ENCODE results near the gene TTC8.
A peak's percentile ranks its signal among the peaks of the same experiment; 100 is the strongest.

Gene TTC8

GRCh38 chr14:88866305-88866704, 41.9 kb downstream of the TTC8 start:
- no peak overlapping the region for H4K12ac ChIP-seq (ENCODE audit: low read depth, low read length)
- H2BK5ac ChIP-seq (ENCODE audit: low read depth, low read length, poor library complexity) = no peak overlapping the region
- no CpG with 5 or more reads among the region's 3 CpGs for WGBS (ENCODE audit: extremely low coverage, insufficient coverage, insufficient read length)
- H3K9ac ChIP-seq (ENCODE audit: low read length) = no peak overlapping the region
- no peak overlapping the region for H3K4ac ChIP-seq (ENCODE audit: low read depth, low read length)
- H2AK5ac ChIP-seq (ENCODE audit: low read length) = no peak overlapping the region
- H3K79me1 ChIP-seq (ENCODE audit: low read length) = no peaks in the 10 kb centered on the region
- H3K36me3 ChIP-seq (ENCODE audit: control insufficient read depth in 1 of 2, insufficient read depth in 2 of 2, low read length in 2 of 2) = no peaks in the 10 kb centered on the region
- H3K4me1 ChIP-seq (ENCODE audit: control insufficient read depth in 1 of 2, insufficient read depth in 2 of 2, low read length in 2 of 2) = no peaks in the 10 kb centered on the region
- peak; percentile 14 to 31 for DNase-seq
- no peak overlapping the region for H4K8ac ChIP-seq (ENCODE audit: low read depth, low read length)
- H3K23ac ChIP-seq (ENCODE audit: low read length) = no peak overlapping the region
- no peaks in the 10 kb centered on the region for H3K27me3 ChIP-seq (ENCODE audit: insufficient read depth, low read length)
- no peak overlapping the region for H2BK12ac ChIP-seq (ENCODE audit: low read length)
- no peak overlapping the region for H4K91ac ChIP-seq (ENCODE audit: low read depth, low read length)
- H3K9me3 ChIP-seq (ENCODE audit: insufficient read depth, low read depth, low read length) = no peaks in the 10 kb centered on the region
- no peak overlapping the region for H3K14ac ChIP-seq (ENCODE audit: low read length)
- H3K4me2 ChIP-seq (ENCODE audit: low read length) = no peak overlapping the region
- no peak overlapping the region for H2AFZ ChIP-seq (ENCODE audit: insufficient read depth, low read length, poor library complexity)
- H3K27ac ChIP-seq (ENCODE audit: low read depth, low read length) = no peak overlapping the region
- H3K79me2 ChIP-seq (ENCODE audit: control insufficient read depth, insufficient read depth, low read length, poor library complexity) = no peaks in the 10 kb centered on the region
- H3K18ac ChIP-seq (ENCODE audit: low read length) = no peak overlapping the region
- no peak overlapping the region for H3K4me3 ChIP-seq (ENCODE audit: low read depth, low read length)
- no peak overlapping the region for H2BK120ac ChIP-seq (ENCODE audit: insufficient read depth, low read length, poor library complexity)

GRCh38 chr14:88868558-88869159, 44.2 kb downstream of the TTC8 start:
- H3K23ac ChIP-seq (ENCODE audit: low read length) = no peak overlapping the region
- no peak overlapping the region for H4K8ac ChIP-seq (ENCODE audit: low read depth, low read length)
- no peak overlapping the region for H3K14ac ChIP-seq (ENCODE audit: low read length)
- no peak overlapping the region for H3K4me2 ChIP-seq (ENCODE audit: low read length)
- H2AFZ ChIP-seq (ENCODE audit: insufficient read depth, low read length, poor library complexity) = no peak overlapping the region
- H3K36me3 ChIP-seq (ENCODE audit: control insufficient read depth in 1 of 2, insufficient read depth in 2 of 2, low read length in 2 of 2) = no peaks in the 10 kb centered on the region
- H3K27me3 ChIP-seq (ENCODE audit: insufficient read depth, low read length) = no peaks in the 10 kb centered on the region
- no peak overlapping the region for H3K4ac ChIP-seq (ENCODE audit: low read depth, low read length)
- no peaks in the 10 kb centered on the region for H3K79me2 ChIP-seq (ENCODE audit: control insufficient read depth, insufficient read depth, low read length, poor library complexity)
- H2BK12ac ChIP-seq (ENCODE audit: low read length) = no peak overlapping the region
- no peak overlapping the region for H3K18ac ChIP-seq (ENCODE audit: low read length)
- no peak overlapping the region for H4K91ac ChIP-seq (ENCODE audit: low read depth, low read length)
- H4K12ac ChIP-seq (ENCODE audit: low read depth, low read length) = no peak overlapping the region
- H3K27ac ChIP-seq (ENCODE audit: low read depth, low read length) = no peak overlapping the region
- no peak overlapping the region for H2BK120ac ChIP-seq (ENCODE audit: insufficient read depth, low read length, poor library complexity)
- H3K4me1 ChIP-seq (ENCODE audit: control insufficient read depth in 1 of 2, insufficient read depth in 2 of 2, low read length in 2 of 2) = no peaks in the 10 kb centered on the region
- DNase-seq = peak in 1 of 2 donors; percentile 56
- H2BK5ac ChIP-seq (ENCODE audit: low read depth, low read length, poor library complexity) = no peak overlapping the region
- no peak overlapping the region for H3K4me3 ChIP-seq (ENCODE audit: low read depth, low read length)
- H3K79me1 ChIP-seq (ENCODE audit: low read length) = no peaks in the 10 kb centered on the region
- H3K9me3 ChIP-seq (ENCODE audit: insufficient read depth, low read depth, low read length) = no peaks in the 10 kb centered on the region
- H3K9ac ChIP-seq (ENCODE audit: low read length) = no peak overlapping the region
- H2AK5ac ChIP-seq (ENCODE audit: low read length) = no peak overlapping the region

- WGBS (ENCODE audit: extremely low coverage, insufficient coverage, insufficient read length) = no CpG with 5 or more reads among the region's 7 CpGs
Observed at GRCh38 chr14:88870777-88871176, 46.3 kb downstream of the TTC8 start.

GRCh38 chr14:88871429-88871828, 47.0 kb downstream of the TTC8 start:
- no peak overlapping the region for H4K91ac ChIP-seq (ENCODE audit: low read depth, low read length)
- no peak overlapping the region for H2BK5ac ChIP-seq (ENCODE audit: low read depth, low read length, poor library complexity)
- no peak overlapping the region for H4K8ac ChIP-seq (ENCODE audit: low read depth, low read length)
- H3K9ac ChIP-seq (ENCODE audit: low read length) = no peak overlapping the region
- no peaks in the 10 kb centered on the region for H3K79me2 ChIP-seq (ENCODE audit: control insufficient read depth, insufficient read depth, low read length, poor library complexity)
- H2AK5ac ChIP-seq (ENCODE audit: low read length) = no peak overlapping the region
- H3K36me3 ChIP-seq (ENCODE audit: control insufficient read depth in 1 of 2, insufficient read depth in 2 of 2, low read length in 2 of 2) = no peaks in the 10 kb centered on the region
- H3K27ac ChIP-seq (ENCODE audit: low read depth, low read length) = no peak overlapping the region
- no peak overlapping the region for H3K4me3 ChIP-seq (ENCODE audit: low read depth, low read length)
- no peak overlapping the region for H4K12ac ChIP-seq (ENCODE audit: low read depth, low read length)
- no peak overlapping the region for H3K23ac ChIP-seq (ENCODE audit: low read length)
- H2BK120ac ChIP-seq (ENCODE audit: insufficient read depth, low read length, poor library complexity) = no peak overlapping the region
- H3K4ac ChIP-seq (ENCODE audit: low read depth, low read length) = no peak overlapping the region
- H2AFZ ChIP-seq (ENCODE audit: insufficient read depth, low read length, poor library complexity) = no peak overlapping the region
- H2BK12ac ChIP-seq (ENCODE audit: low read length) = no peak overlapping the region
- no peaks in the 10 kb centered on the region for H3K27me3 ChIP-seq (ENCODE audit: insufficient read depth, low read length)
- no peaks in the 10 kb centered on the region for H3K79me1 ChIP-seq (ENCODE audit: low read length)
- H3K18ac ChIP-seq (ENCODE audit: low read length) = no peak overlapping the region
- no peaks in the 10 kb centered on the region for H3K9me3 ChIP-seq (ENCODE audit: insufficient read depth, low read depth, low read length)
- no peak for DNase-seq
- no peak overlapping the region for H3K4me2 ChIP-seq (ENCODE audit: low read length)
- no peak overlapping the region for H3K14ac ChIP-seq (ENCODE audit: low read length)
- no CpG with 5 or more reads among the region's 3 CpGs for WGBS (ENCODE audit: extremely low coverage, insufficient coverage, insufficient read length)
- no peaks in the 10 kb centered on the region for H3K4me1 ChIP-seq (ENCODE audit: control insufficient read depth in 1 of 2, insufficient read depth in 2 of 2, low read length in 2 of 2)

More at GRCh38 chr14:88870777-88871176, 46.3 kb downstream of the TTC8 start:
- H3K18ac ChIP-seq (ENCODE audit: low read length) = no peak overlapping the region
- no peak overlapping the region for H2AFZ ChIP-seq (ENCODE audit: insufficient read depth, low read length, poor library complexity)
- no peak overlapping the region for H2BK120ac ChIP-seq (ENCODE audit: insufficient read depth, low read length, poor library complexity)
- H3K79me2 ChIP-seq (ENCODE audit: control insufficient read depth, insufficient read depth, low read length, poor library complexity) = no peaks in the 10 kb centered on the region
- no peak overlapping the region for H4K8ac ChIP-seq (ENCODE audit: low read depth, low read length)
- H2AK5ac ChIP-seq (ENCODE audit: low read length) = no peak overlapping the region
- H3K4me2 ChIP-seq (ENCODE audit: low read length) = no peak overlapping the region
- no peaks in the 10 kb centered on the region for H3K36me3 ChIP-seq (ENCODE audit: control insufficient read depth in 1 of 2, insufficient read depth in 2 of 2, low read length in 2 of 2)
- H3K4me1 ChIP-seq (ENCODE audit: control insufficient read depth in 1 of 2, insufficient read depth in 2 of 2, low read length in 2 of 2) = no peaks in the 10 kb centered on the region
- no peak overlapping the region for H3K4ac ChIP-seq (ENCODE audit: low read depth, low read length)
- H3K4me3 ChIP-seq (ENCODE audit: low read depth, low read length) = no peak overlapping the region
- H3K27ac ChIP-seq (ENCODE audit: low read depth, low read length) = no peak overlapping the region
- H3K9ac ChIP-seq (ENCODE audit: low read length) = no peak overlapping the region
- no peak overlapping the region for H3K23ac ChIP-seq (ENCODE audit: low read length)
- no peak overlapping the region for H4K12ac ChIP-seq (ENCODE audit: low read depth, low read length)
- H4K91ac ChIP-seq (ENCODE audit: low read depth, low read length) = no peak overlapping the region
- no peak for DNase-seq
- H3K14ac ChIP-seq (ENCODE audit: low read length) = no peak overlapping the region
- no peak overlapping the region for H2BK5ac ChIP-seq (ENCODE audit: low read depth, low read length, poor library complexity)
- no peaks in the 10 kb centered on the region for H3K27me3 ChIP-seq (ENCODE audit: insufficient read depth, low read length)
- H2BK12ac ChIP-seq (ENCODE audit: low read length) = no peak overlapping the region
- no peaks in the 10 kb centered on the region for H3K79me1 ChIP-seq (ENCODE audit: low read length)
- H3K9me3 ChIP-seq (ENCODE audit: insufficient read depth, low read depth, low read length) = no peaks in the 10 kb centered on the region

All from trophoblast cell (in vitro differentiated cells and primary cell).